Activated T-cell treated with anti-CD3 and anti-CD28 coated beads, Interleukin-2, amount 50 U/mL, for 4 hours (primary cell): ENCODE data around the gene SLC16A4. TPM values are rescaled to one million over a fixed set of nuclear protein-coding genes. Genes with fewer than 3 reads are reported as not detected.
A peak's percentile ranks its signal among the peaks of the same experiment; 100 is the strongest.

Experiments used
- ATAC-seq, 2 donors: fragments of 200-7000 bp; cut with Tn5 transposase; one replicate each; pipeline ENCODE4 v1.10.0; 2021
- DNase-seq: peaks from one replicate; pipeline ENCODE4 v3.0.0-alpha.2; 2020
- H3K27me3 Mint-ChIP-seq: one replicate; pipeline ENCODE4 v1.8.0; 2021; ENCODE audit warnings: low read depth, mixed read lengths
- H3K36me3 Mint-ChIP-seq: one replicate; pipeline ENCODE4 v1.8.0; 2022; ENCODE audit warnings: mixed read lengths; ENCODE audit not compliant: insufficient read depth
- H3K4me1 Mint-ChIP-seq: one replicate; pipeline ENCODE4 v1.8.0; 2021; ENCODE audit warnings: low read depth, mixed read lengths
- H3K4me3 Mint-ChIP-seq: one replicate; pipeline ENCODE4 v1.8.0; 2021; ENCODE audit warnings: mild to moderate bottlenecking, moderate library complexity, mixed read lengths
- H3K9me3 Mint-ChIP-seq: one replicate; pipeline ENCODE4 v1.8.0; 2021; ENCODE audit warnings: mixed read lengths
- total RNA-seq, 3 donors: library from RNA; stranded (reverse); gene quantifications; one replicate each; pipeline ENCODE4 v1.2.1, GENCODE V29; 2021

SLC16A4 gene
- total RNA-seq, 3 donors from 2014 or later, result 0.11 to 0.40 (median 0.28) TPM

GRCh38 chr1:110356379-110356778 lies 34.4 kb downstream of the SLC16A4 start:
- H3K9me3 Mint-ChIP-seq, result no peaks in the 10 kb centered on the region
- no peaks in the 10 kb centered on the region for H3K27me3 Mint-ChIP-seq
- no peak for ATAC-seq
- DNase-seq, result no peak
- peaks cover 20% of the 10 kb centered on the region for H3K4me1 Mint-ChIP-seq
- H3K36me3 Mint-ChIP-seq, result peaks cover 9% of the 10 kb centered on the region
- H3K4me3 Mint-ChIP-seq, result no peak overlapping the region

GRCh38 chr1:110355321-110355720 lies 35.5 kb downstream of the SLC16A4 start:
- DNase-seq, result no peak
- H3K36me3 Mint-ChIP-seq, result peaks cover 9% of the 10 kb centered on the region
- H3K4me1 Mint-ChIP-seq, result peaks cover 29% of the 10 kb centered on the region
- no peak overlapping the region for H3K4me3 Mint-ChIP-seq
- H3K27me3 Mint-ChIP-seq, result no peaks in the 10 kb centered on the region
- H3K9me3 Mint-ChIP-seq, result no peaks in the 10 kb centered on the region
- no peak for ATAC-seq

GRCh38 chr1:110350360-110350759 lies 40.5 kb downstream of the SLC16A4 start:
- Mint-ChIP-seq H3K36me3 (peaks cover 28% of the 10 kb centered on the region), H3K4me3 (no peak overlapping the region), H3K27me3 (no peaks in the 10 kb centered on the region), H3K9me3 (no peaks in the 10 kb centered on the region), H3K4me1 (peaks cover 63% of the 10 kb centered on the region)
- DNase-seq, result no peak
- no peak for ATAC-seq

- Mint-ChIP-seq H3K4me1 (peaks cover 70% of the 10 kb centered on the region), H3K27me3 (no peaks in the 10 kb centered on the region), H3K4me3 (peak overlapping the region; percentile 7)
Observed at GRCh38 chr1:110348771-110349170, 42.1 kb downstream of the SLC16A4 start.

GRCh38 chr1:110348050-110348449 lies 42.8 kb downstream of the SLC16A4 start:
- H3K4me3 Mint-ChIP-seq, result peak overlapping the region; percentile 7
- DNase-seq, result no peak
- H3K27me3 Mint-ChIP-seq, result no peaks in the 10 kb centered on the region
- peaks cover 40% of the 10 kb centered on the region for H3K36me3 Mint-ChIP-seq
- no peaks in the 10 kb centered on the region for H3K9me3 Mint-ChIP-seq
- peaks cover 73% of the 10 kb centered on the region for H3K4me1 Mint-ChIP-seq
- ATAC-seq, result no peak

More at GRCh38 chr1:110348771-110349170, 42.1 kb downstream of the SLC16A4 start:
- Mint-ChIP-seq H3K36me3 (peaks cover 33% of the 10 kb centered on the region), H3K9me3 (no peaks in the 10 kb centered on the region)
- DNase-seq (no peak), ATAC-seq (no peak)

- H3K9me3 Mint-ChIP-seq, result no peaks in the 10 kb centered on the region
- H3K36me3 Mint-ChIP-seq, result peaks cover 46% of the 10 kb centered on the region
- ATAC-seq, result no peak
- no peak overlapping the region for H3K4me3 Mint-ChIP-seq
- no peaks in the 10 kb centered on the region for H3K27me3 Mint-ChIP-seq
- peaks cover 80% of the 10 kb centered on the region for H3K4me1 Mint-ChIP-seq
- DNase-seq, result no peak
Observed at GRCh38 chr1:110347182-110347893, 43.5 kb downstream of the SLC16A4 start.

- H3K4me1 Mint-ChIP-seq, result peaks cover 87% of the 10 kb centered on the region
- H3K9me3 Mint-ChIP-seq, result no peaks in the 10 kb centered on the region
- DNase-seq (no peak), ATAC-seq (no peak)
- peaks cover 52% of the 10 kb centered on the region for H3K36me3 Mint-ChIP-seq
- no peak overlapping the region for H3K4me3 Mint-ChIP-seq
- no peaks in the 10 kb centered on the region for H3K27me3 Mint-ChIP-seq
Observed at GRCh38 chr1:110346690-110347089, 44.1 kb downstream of the SLC16A4 start.

- no peak for DNase-seq
- H3K27me3 Mint-ChIP-seq, result no peaks in the 10 kb centered on the region
- ATAC-seq, result no peak
- H3K9me3 Mint-ChIP-seq, result no peaks in the 10 kb centered on the region
- H3K4me1 Mint-ChIP-seq, result peaks cover 88% of the 10 kb centered on the region
- H3K36me3 Mint-ChIP-seq, result peaks cover 64% of the 10 kb centered on the region
- H3K4me3 Mint-ChIP-seq, result peak overlapping the region; percentile 3
Observed at GRCh38 chr1:110345480-110345879, 45.3 kb downstream of the SLC16A4 start.

GRCh38 chr1:110344152-110344551 lies 46.7 kb downstream of the SLC16A4 start:
- Mint-ChIP-seq H3K9me3 (no peaks in the 10 kb centered on the region), H3K4me3 (no peak overlapping the region), H3K27me3 (no peaks in the 10 kb centered on the region), H3K4me1 (peaks cover 85% of the 10 kb centered on the region), H3K36me3 (peaks cover 68% of the 10 kb centered on the region)
- ATAC-seq (no peak), DNase-seq (no peak)

GRCh38 chr1:110343249-110343648 lies 47.6 kb downstream of the SLC16A4 start:
- Mint-ChIP-seq H3K9me3 (no peaks in the 10 kb centered on the region), H3K27me3 (no peaks in the 10 kb centered on the region), H3K4me3 (no peak overlapping the region), H3K36me3 (peaks cover 66% of the 10 kb centered on the region), H3K4me1 (peaks cover 76% of the 10 kb centered on the region)
- no peak for ATAC-seq
- DNase-seq, result no peak

GRCh38 chr1:110341872-110342331 lies 48.9 kb downstream of the SLC16A4 start:
- Mint-ChIP-seq H3K36me3 (peaks cover 56% of the 10 kb centered on the region), H3K4me3 (no peak overlapping the region), H3K9me3 (no peaks in the 10 kb centered on the region), H3K27me3 (no peaks in the 10 kb centered on the region), H3K4me1 (peaks cover 71% of the 10 kb centered on the region)
- ATAC-seq (no peak), DNase-seq (no peak)

- Mint-ChIP-seq H3K4me1 (peaks cover 71% of the 10 kb centered on the region), H3K36me3 (peaks cover 50% of the 10 kb centered on the region), H3K4me3 (no peak overlapping the region), H3K9me3 (no peaks in the 10 kb centered on the region), H3K27me3 (no peaks in the 10 kb centered on the region)
- no peak for ATAC-seq
- DNase-seq, result no peak
Observed at GRCh38 chr1:110341146-110341871, 49.5 kb downstream of the SLC16A4 start.

GRCh38 chr1:110340207-110340468 lies 50.7 kb downstream of the SLC16A4 start:
- no peak for DNase-seq
- Mint-ChIP-seq H3K27me3 (no peaks in the 10 kb centered on the region), H3K36me3 (peaks cover 43% of the 10 kb centered on the region), H3K9me3 (no peaks in the 10 kb centered on the region), H3K4me1 (peaks cover 67% of the 10 kb centered on the region), H3K4me3 (no peak overlapping the region)
- no peak for ATAC-seq

GRCh38 chr1:110339407-110340206 lies 51.2 kb downstream of the SLC16A4 start:
- ATAC-seq (peak; percentile 11 to 14), DNase-seq (peak; percentile 45)
- peaks cover 64% of the 10 kb centered on the region for H3K4me1 Mint-ChIP-seq
- no peaks in the 10 kb centered on the region for H3K9me3 Mint-ChIP-seq
- no peak overlapping the region for H3K4me3 Mint-ChIP-seq
- H3K36me3 Mint-ChIP-seq, result peaks cover 42% of the 10 kb centered on the region
- no peaks in the 10 kb centered on the region for H3K27me3 Mint-ChIP-seq
